D721Med (cell line): Measurements from ENCODE around the gene BICC1.

ENCODE experiments used
- DNase-seq: peaks from one replicate; pipeline ENCODE4 v3.0.0; 2011; ENCODE audit warnings: low spot score; ENCODE audit not compliant: insufficient read length
- FAIRE-seq: peaks from 2 replicates; lab custom pipeline; 2011; peaks lifted over from hg19 to GRCh38; lab: Jason Lieb, UNC
- TF ChIP-seq, protein P1 (sequence below): IDR thresholded peaks from 2 replicates; pipeline ENCODE4 v1.5.1; 2012; ENCODE audit warnings: mild to moderate bottlenecking, control low read depth; ENCODE audit not compliant: insufficient read depth; ENCODE audit errors: missing control alignments

The BICC1 gene

DNA sequence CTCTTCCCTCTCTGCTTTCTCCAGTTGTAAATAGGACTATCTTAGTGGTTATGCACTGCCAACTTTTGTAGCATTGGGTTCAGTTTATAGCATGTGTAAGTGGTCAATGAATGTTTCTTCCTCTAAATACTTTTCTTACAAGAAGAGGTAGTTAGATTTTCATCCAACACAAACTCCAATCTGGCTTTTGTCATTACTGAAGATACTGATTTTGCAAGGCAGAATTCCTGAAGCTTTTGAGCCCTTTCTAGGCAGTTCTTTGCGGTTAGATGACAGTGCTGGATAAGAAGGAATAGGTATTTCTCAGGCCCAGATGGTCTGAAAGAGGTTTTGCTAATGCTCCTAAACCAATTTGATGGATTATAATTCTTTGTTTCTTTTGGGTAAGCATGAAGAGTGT is 60.5 kb downstream of the BICC1 start:
- FAIRE-seq: peak; percentile 53

DNA sequence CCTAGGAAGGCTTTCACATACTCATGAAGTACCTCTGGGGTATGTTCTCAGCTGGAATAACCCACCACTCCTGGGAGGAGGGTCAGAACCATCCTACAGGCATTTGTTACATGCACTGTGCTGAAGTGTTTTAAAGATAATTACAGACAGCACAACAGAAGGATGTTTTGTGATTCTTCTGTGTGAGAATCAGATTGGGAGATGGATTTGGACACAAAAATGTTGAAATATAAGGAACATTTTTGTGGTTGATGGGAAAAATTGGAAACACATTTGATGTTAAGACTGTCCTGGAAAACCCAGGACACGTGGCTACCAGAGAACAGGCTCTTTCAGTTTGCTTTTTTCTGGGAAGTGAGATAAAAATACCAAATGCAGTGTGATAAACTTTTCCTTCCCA is 61.4 kb downstream of the BICC1 start:
- DNase-seq: no peak
- FAIRE-seq: no peak
- TF ChIP-seq, protein P1, sequence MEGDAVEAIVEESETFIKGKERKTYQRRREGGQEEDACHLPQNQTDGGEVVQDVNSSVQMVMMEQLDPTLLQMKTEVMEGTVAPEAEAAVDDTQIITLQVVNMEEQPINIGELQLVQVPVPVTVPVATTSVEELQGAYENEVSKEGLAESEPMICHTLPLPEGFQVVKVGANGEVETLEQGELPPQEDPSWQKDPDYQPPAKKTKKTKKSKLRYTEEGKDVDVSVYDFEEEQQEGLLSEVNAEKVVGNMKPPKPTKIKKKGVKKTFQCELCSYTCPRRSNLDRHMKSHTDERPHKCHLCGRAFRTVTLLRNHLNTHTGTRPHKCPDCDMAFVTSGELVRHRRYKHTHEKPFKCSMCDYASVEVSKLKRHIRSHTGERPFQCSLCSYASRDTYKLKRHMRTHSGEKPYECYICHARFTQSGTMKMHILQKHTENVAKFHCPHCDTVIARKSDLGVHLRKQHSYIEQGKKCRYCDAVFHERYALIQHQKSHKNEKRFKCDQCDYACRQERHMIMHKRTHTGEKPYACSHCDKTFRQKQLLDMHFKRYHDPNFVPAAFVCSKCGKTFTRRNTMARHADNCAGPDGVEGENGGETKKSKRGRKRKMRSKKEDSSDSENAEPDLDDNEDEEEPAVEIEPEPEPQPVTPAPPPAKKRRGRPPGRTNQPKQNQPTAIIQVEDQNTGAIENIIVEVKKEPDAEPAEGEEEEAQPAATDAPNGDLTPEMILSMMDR: no peak

More for the DNA sequence above, 60.5 kb downstream of the BICC1 start:
- DNase-seq: no peak
- TF ChIP-seq, protein P1: no peak

DNA sequence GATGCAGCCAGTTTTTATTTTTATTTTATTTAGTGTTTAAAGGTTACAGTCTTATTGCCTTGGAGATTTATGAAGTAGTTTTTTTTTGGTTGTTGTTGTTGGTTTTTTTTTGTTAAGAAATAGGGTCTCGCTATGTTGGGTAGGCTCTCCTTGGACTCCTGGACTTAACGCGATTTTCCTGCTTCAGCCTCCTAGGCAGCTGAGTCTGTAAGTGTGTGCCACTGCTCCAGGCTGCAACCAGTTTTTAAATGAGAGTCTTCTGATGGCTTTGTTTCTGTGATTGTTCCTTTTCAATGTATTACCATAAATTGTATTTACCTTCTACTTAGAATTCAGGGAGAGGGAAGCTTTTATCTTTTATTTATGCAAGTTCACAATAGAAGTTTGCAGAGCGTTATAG is 62.8 kb downstream of the BICC1 start:
- FAIRE-seq (no peak), DNase-seq (no peak)
- TF ChIP-seq, protein P1: no peak

DNA sequence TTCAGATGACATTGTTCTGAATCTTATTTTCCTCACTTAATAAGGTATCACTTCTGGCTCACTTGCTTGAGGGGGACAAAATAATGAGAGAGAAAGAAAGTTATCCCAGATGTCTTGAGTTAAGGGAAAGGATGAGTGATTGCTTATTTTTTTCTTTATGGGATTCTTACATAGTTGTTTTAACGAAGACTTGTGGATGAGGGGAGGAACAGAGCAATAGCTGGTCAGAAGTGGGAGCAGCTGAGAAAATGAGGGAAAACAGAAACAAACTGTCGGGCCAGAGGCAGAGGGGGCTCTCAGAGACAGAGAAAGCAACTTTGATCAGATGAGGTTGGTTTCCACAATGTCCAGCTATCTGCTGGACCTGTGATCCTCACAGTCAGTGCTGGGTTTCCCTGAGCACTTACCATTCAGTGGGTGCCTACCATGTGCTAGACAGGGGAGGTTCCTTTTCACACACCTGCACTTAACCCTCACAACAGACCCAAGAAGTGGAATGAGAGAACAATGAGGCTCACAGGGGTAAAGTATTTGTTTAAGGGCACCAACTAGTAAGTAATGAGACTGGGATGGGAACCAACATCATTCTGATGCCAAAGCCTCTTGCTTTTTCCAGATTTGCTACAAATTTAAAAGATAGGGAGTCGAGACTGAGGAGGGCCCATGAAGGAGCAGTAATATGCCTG is 64.2 kb downstream of the BICC1 start:
- FAIRE-seq: no peak
- TF ChIP-seq, protein P1: no peak
- DNase-seq: no peak

DNA sequence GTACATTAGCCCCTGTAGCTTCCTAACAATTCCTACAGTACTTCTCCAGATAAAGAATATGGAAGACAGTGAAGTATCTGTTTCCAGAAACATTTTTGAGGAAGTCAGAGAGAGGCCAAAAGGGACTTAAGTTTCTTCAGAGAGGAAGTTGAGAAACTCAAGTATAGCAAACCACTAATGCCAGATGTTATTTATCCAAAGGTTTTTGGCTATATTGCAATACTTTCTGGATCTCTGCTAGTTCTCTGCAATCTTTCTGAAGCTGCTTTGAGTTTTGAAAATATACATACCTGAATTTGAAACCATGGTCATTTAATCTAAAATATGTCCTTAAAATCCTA is 64.7 kb downstream of the BICC1 start:
- FAIRE-seq (no peak), DNase-seq (no peak)
- TF ChIP-seq, protein P1: no peak

DNA sequence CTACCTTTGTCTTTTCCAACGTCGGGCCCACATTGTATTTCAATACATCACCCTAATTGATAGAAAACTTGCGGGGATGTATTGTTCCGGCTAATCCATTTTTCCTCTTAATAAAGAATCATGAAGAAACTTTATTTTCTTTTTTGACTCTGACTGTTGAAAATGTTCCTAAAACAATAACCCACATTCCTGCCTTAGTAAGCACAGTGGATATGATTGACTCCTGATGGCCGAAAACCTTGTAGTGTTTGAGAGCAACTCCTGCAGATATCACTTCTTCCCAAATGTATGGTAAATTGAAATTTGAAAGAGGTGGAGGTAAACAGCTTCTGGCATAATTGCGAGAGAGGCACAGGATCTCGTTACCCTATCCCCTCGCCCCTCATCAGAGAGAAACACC is 65.7 kb downstream of the BICC1 start:
- FAIRE-seq: no peak
- TF ChIP-seq, protein P1: no peak
- DNase-seq: no peak

DNA sequence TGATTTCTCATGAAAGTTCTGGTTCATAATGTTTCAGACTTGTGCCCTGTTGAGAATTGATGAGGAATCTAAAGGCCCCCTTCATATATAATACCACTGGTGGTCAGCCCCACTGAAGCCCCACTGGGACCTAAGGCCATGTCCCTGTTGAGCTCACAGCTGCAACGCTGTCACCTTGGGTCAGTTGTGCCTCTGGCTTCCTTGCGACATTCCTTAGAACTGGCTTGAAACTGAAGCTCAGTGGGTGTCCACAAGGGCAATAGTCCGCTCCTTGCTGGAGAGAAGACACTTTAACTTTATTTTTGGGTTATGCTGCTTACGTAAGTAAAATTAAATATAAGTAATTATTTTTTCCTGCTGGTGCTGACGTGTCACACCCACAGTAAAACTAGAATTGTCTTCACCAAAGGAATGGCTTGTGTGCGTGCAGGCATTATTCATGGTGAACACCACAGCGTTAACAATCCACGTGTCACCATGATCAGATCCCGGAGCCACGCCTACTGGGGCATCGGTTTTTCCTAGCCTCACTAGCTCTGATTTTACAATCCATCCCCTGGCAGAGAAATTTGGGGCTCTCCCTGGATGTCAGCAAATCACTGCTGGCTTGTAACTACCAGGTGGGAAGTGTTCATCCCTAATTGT is 66.5 kb downstream of the BICC1 start:
- FAIRE-seq: no peak
- TF ChIP-seq, protein P1: no peak
- no peak for DNase-seq
